Adipocyte (in vitro differentiated cells): Measurements from ENCODE around the gene RSU1.

Source experiments
- DNase-seq: peaks from one replicate; pipeline ENCODE4 v3.0.0-alpha.2; 2015; ENCODE audit warnings: low read depth
- H3K27me3 ChIP-seq: replicated peaks from 2 replicates; pipeline ENCODE4 v1.7.0; 2013; ENCODE audit warnings: mild to moderate bottlenecking, low read length, moderate library complexity; ENCODE audit not compliant: control insufficient read depth, insufficient read depth
- H3K36me3 ChIP-seq: 2 replicates; pipeline ENCODE4 v1.7.0; 2013; ENCODE audit warnings: low read length, mild to moderate bottlenecking, moderate library complexity; ENCODE audit not compliant: control insufficient read depth, insufficient read depth, severe bottlenecking
- H3K4me1 ChIP-seq: 2 replicates; pipeline ENCODE4 v1.7.0; 2013; ENCODE audit warnings: mild to moderate bottlenecking, low read length, moderate library complexity; ENCODE audit not compliant: control insufficient read depth, insufficient read depth
- H3K4me3 ChIP-seq: 2 replicates; pipeline ENCODE4 v1.7.0; 2013; ENCODE audit warnings: mild to moderate bottlenecking, low read length, moderate library complexity
- H3K9ac ChIP-seq: 2 replicates; pipeline ENCODE4 v1.7.0; 2013; ENCODE audit warnings: mild to moderate bottlenecking, low read length, moderate library complexity
- H3K9me3 ChIP-seq: 2 replicates; pipeline ENCODE4 v1.7.0; 2013; ENCODE audit warnings: mild to moderate bottlenecking, low read length, moderate library complexity; ENCODE audit not compliant: control insufficient read depth

RSU1 gene

GRCh38 chr10:16699435-16700057 lies 117.7 kb downstream of the RSU1 start:
- no peak overlapping the region for H3K4me3 ChIP-seq
- no peaks in the 10 kb centered on the region for H3K9me3 ChIP-seq
- no peak for DNase-seq
- no peaks in the 10 kb centered on the region for H3K27me3 ChIP-seq
- H3K9ac ChIP-seq: no peak overlapping the region
- peaks cover 4% of the 10 kb centered on the region for H3K36me3 ChIP-seq
- H3K4me1 ChIP-seq: no peaks in the 10 kb centered on the region

GRCh38 chr10:16698461-16698860 lies 118.8 kb downstream of the RSU1 start:
- Histone ChIP-seq H3K4me3 (no peak overlapping the region), H3K36me3 (peaks cover 6% of the 10 kb centered on the region)

GRCh38 chr10:16690417-16690816 lies 126.8 kb downstream of the RSU1 start:
- H3K27me3 ChIP-seq: no peaks in the 10 kb centered on the region

More at GRCh38 chr10:16698461-16698860, 118.8 kb downstream of the RSU1 start:
- DNase-seq: no peak
- H3K9ac ChIP-seq: no peak overlapping the region
- H3K4me1 ChIP-seq: no peaks in the 10 kb centered on the region
- H3K27me3 ChIP-seq: no peaks in the 10 kb centered on the region
- no peaks in the 10 kb centered on the region for H3K9me3 ChIP-seq

GRCh38 chr10:16689696-16690095 lies 127.5 kb downstream of the RSU1 start:
- Histone ChIP-seq H3K36me3 (peaks cover 29% of the 10 kb centered on the region), H3K9ac (no peak overlapping the region), H3K4me3 (no peak overlapping the region), H3K9me3 (no peaks in the 10 kb centered on the region), H3K4me1 (no peaks in the 10 kb centered on the region), H3K27me3 (no peaks in the 10 kb centered on the region)
- no peak for DNase-seq

More at GRCh38 chr10:16690417-16690816, 126.8 kb downstream of the RSU1 start:
- Histone ChIP-seq H3K4me1 (no peaks in the 10 kb centered on the region), H3K9me3 (no peaks in the 10 kb centered on the region), H3K4me3 (no peak overlapping the region), H3K36me3 (peaks cover 32% of the 10 kb centered on the region), H3K9ac (no peak overlapping the region)
- DNase-seq: no peak

- Histone ChIP-seq H3K9me3 (no peaks in the 10 kb centered on the region), H3K9ac (no peak overlapping the region), H3K27me3 (no peaks in the 10 kb centered on the region), H3K4me1 (no peaks in the 10 kb centered on the region), H3K36me3 (peaks cover 26% of the 10 kb centered on the region), H3K4me3 (no peak overlapping the region)
- no peak for DNase-seq
Measured at GRCh38 chr10:16689227-16689626, 128.0 kb downstream of the RSU1 start.

- no peaks in the 10 kb centered on the region for H3K9me3 ChIP-seq
- H3K36me3 ChIP-seq: peaks cover 18% of the 10 kb centered on the region
- no peak for DNase-seq
- no peak overlapping the region for H3K9ac ChIP-seq
- no peak overlapping the region for H3K4me3 ChIP-seq
- no peaks in the 10 kb centered on the region for H3K27me3 ChIP-seq
- H3K4me1 ChIP-seq: no peaks in the 10 kb centered on the region
Measured at GRCh38 chr10:16686054-16686902, 130.9 kb downstream of the RSU1 start.

GRCh38 chr10:16685551-16685950 lies 131.7 kb downstream of the RSU1 start:
- H3K36me3 ChIP-seq: peaks cover 17% of the 10 kb centered on the region
- no peaks in the 10 kb centered on the region for H3K27me3 ChIP-seq
- no peak for DNase-seq
- H3K4me3 ChIP-seq: no peak overlapping the region
- no peak overlapping the region for H3K9ac ChIP-seq
- no peaks in the 10 kb centered on the region for H3K9me3 ChIP-seq
- no peaks in the 10 kb centered on the region for H3K4me1 ChIP-seq

- H3K9me3 ChIP-seq: no peaks in the 10 kb centered on the region
- H3K4me3 ChIP-seq: no peak overlapping the region
- DNase-seq: no peak
- no peaks in the 10 kb centered on the region for H3K27me3 ChIP-seq
- H3K9ac ChIP-seq: no peak overlapping the region
- no peaks in the 10 kb centered on the region for H3K4me1 ChIP-seq
- H3K36me3 ChIP-seq: peaks cover 14% of the 10 kb centered on the region
Measured at GRCh38 chr10:16681521-16681920, 135.7 kb downstream of the RSU1 start.

- Histone ChIP-seq H3K4me1 (no peaks in the 10 kb centered on the region), H3K27me3 (no peaks in the 10 kb centered on the region), H3K9me3 (no peaks in the 10 kb centered on the region), H3K4me3 (no peak overlapping the region), H3K36me3 (peaks cover 14% of the 10 kb centered on the region), H3K9ac (no peak overlapping the region)
- no peak for DNase-seq
Measured at GRCh38 chr10:16679511-16679910, 137.7 kb downstream of the RSU1 start.

GRCh38 chr10:16675334-16675733 lies 141.9 kb downstream of the RSU1 start:
- Histone ChIP-seq H3K36me3 (peaks cover 13% of the 10 kb centered on the region), H3K9ac (no peak overlapping the region), H3K4me3 (no peak overlapping the region), H3K4me1 (no peaks in the 10 kb centered on the region), H3K27me3 (no peaks in the 10 kb centered on the region), H3K9me3 (no peaks in the 10 kb centered on the region)
- no peak for DNase-seq

- Histone ChIP-seq H3K27me3 (no peaks in the 10 kb centered on the region), H3K4me3 (no peak overlapping the region), H3K4me1 (no peaks in the 10 kb centered on the region), H3K36me3 (peaks cover 19% of the 10 kb centered on the region), H3K9me3 (no peaks in the 10 kb centered on the region), H3K9ac (no peak overlapping the region)
- DNase-seq: no peak
Measured at GRCh38 chr10:16674147-16674703, 143.0 kb downstream of the RSU1 start.
